C4-2B (cell line): ENCODE results near the gene HSPA9.
"Not testable (repeated sequence)": the region's sequence is repeated elsewhere in the genome, so short reads cannot be mapped to it uniquely, and the experiment has no call there.

Experiments used
- H3K27ac ChIP-seq: fragments of 450-650 bp; 2 replicates; pipeline ENCODE4 v1.5.1; 2017
- ZFX ChIP-seq: fragments of 450-650 bp; IDR thresholded peaks from 2 replicates; pipeline ENCODE4 v1.6.1; 2017
- TF ChIP-seq, protein P1 (sequence below): fragments of 450-650 bp; conservative IDR thresholded peaks from 2 replicates; pipeline ENCODE4 v1.5.1; 2017; ENCODE audit warnings: mild to moderate bottlenecking

The HSPA9 gene

DNA sequence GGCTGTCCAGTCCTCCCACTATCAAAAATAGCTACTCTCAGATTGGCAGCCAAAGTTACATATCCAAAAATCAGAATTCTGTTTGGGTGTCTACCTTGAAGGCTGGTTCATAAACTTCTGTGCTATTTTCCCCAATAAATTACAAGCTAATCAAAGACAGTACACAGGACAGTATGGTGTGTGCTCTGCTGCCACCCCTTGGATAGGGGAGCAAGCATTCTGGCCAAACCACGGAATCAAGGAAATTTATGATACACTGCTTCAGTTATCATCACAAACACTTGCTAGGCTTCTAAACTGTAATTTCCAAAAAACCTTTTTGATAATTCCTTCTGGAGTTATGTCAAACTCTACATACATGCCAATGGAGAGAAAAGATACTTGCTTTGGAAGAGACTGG lies 48.0 kb downstream of the HSPA9 start:
- TF ChIP-seq ZFX: no peak
- TF ChIP-seq, protein P1, sequence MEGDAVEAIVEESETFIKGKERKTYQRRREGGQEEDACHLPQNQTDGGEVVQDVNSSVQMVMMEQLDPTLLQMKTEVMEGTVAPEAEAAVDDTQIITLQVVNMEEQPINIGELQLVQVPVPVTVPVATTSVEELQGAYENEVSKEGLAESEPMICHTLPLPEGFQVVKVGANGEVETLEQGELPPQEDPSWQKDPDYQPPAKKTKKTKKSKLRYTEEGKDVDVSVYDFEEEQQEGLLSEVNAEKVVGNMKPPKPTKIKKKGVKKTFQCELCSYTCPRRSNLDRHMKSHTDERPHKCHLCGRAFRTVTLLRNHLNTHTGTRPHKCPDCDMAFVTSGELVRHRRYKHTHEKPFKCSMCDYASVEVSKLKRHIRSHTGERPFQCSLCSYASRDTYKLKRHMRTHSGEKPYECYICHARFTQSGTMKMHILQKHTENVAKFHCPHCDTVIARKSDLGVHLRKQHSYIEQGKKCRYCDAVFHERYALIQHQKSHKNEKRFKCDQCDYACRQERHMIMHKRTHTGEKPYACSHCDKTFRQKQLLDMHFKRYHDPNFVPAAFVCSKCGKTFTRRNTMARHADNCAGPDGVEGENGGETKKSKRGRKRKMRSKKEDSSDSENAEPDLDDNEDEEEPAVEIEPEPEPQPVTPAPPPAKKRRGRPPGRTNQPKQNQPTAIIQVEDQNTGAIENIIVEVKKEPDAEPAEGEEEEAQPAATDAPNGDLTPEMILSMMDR: no peak
- no peak overlapping the region for H3K27ac ChIP-seq

DNA sequence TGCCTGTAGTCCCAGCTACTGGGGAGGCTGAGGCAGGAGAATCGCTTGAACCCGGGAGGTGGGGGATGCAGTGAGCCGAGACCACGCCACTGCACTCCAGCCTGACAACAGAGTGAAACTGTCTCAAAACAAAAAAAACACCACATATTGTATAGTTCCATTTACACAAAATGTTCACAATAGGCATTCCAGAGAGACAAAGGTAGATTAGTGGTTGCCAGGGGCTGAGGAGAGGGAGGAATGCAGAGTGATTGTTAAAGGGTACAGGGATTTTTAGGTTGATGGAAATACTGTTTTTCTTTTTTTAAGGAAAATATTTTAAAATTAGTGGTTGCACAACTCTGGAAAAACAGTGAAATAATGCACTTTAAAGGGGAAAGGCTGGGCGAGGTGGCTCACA lies 51.8 kb downstream of the HSPA9 start:
- no peak for TF ChIP-seq ZFX
- TF ChIP-seq, protein P1: no peak
- H3K27ac ChIP-seq: no peak overlapping the region

DNA sequence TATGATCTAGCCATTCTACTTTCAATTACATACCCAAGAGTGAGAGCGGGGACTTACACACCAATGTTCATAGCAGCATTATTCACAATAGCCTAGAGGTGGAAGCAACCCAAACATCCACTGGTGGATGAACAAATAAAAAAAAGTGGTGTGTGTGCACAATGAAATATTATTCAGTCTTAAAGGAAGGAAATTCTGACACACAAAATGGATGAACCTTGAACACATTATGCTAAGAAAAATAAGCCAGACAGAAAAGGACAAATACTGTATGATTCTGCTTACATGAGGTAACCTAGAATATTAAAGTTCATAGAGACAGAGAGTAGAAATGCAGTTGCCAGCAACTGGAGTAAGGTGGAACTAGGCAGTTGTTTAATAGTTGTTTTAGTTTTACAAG lies 54.2 kb downstream of the HSPA9 start:
- TF ChIP-seq, protein P1: no peak
- no peak for TF ChIP-seq ZFX
- H3K27ac ChIP-seq: no peak overlapping the region

DNA sequence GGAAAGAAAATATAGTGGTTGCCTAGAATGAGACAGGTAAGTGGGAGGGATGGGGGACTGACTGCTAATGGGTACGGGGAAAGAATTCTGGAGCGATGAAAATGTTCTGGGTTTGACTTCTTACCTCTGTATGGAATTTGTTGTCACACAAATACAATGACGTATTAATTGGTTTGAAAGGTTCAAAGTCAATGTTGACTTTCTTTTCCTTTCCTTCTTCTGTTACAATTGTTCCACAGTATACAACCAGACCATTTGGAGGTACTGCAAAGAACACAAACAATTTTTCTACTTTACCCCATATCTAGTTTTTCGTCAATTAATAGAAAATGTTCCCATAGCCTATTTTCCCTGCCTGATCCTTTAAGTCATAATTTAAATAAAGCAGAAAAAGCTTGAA lies 57.8 kb downstream of the HSPA9 start:
- no peak overlapping the region for H3K27ac ChIP-seq
- TF ChIP-seq, protein P1: no peak
- TF ChIP-seq ZFX: no peak

DNA sequence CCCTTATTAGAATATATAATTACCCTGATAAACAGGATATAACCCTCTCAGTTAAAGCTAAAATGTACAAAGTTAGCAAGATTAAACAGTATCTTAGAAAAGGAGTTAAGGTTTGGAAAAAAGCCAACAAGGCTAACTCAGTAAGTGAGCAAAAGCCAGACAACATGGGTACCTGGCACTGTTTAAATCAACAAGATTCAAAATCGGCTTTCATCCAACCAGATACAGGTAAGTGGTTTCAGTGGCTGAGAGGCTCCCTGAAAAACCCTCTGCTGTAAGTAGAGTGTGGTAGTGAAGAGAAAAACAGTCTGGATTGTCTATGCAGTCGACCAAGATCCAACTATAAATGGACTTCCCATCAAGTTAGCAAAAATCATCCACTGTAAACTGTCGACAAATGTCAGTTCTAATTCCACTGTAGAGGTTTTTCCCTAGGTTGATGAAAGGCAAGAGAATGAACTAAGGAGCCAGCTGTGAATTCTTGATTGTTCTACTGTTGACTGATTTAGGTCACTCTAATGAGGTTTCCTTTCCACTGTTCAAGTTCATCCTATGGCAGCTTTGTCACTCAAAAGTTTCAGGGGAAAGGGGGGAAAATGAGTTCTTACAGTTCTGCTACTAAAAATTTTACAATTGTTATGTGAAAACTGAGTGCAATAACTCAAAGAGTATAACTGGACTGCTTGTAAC lies 59.5 kb downstream of the HSPA9 start:
- H3K27ac ChIP-seq: no peak overlapping the region

DNA sequence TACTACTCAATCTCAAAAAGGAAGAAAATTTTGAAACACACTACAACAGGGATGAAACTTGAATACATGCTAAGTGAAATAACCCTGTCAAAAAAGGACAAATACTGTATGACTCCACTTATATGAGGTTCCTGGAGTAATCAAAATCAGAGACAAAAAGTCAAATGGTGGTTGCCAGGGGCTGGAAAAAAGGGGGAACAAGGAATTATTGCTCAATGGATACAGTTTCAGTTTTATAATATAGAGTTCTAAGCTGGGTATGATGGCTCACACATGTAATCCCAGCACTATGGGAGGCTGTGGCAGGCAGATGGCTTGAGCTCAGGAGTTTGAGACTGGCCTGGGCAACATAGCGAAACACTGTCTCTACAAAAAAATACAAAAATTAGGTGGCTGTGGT lies 61.2 kb downstream of the HSPA9 start:
- H3K27ac ChIP-seq: no peak overlapping the region
- TF ChIP-seq, protein P1: no peak
- TF ChIP-seq ZFX: no peak

More for the DNA sequence above, 59.5 kb downstream of the HSPA9 start:
- TF ChIP-seq, protein P1: no peak
- no peak for TF ChIP-seq ZFX

DNA sequence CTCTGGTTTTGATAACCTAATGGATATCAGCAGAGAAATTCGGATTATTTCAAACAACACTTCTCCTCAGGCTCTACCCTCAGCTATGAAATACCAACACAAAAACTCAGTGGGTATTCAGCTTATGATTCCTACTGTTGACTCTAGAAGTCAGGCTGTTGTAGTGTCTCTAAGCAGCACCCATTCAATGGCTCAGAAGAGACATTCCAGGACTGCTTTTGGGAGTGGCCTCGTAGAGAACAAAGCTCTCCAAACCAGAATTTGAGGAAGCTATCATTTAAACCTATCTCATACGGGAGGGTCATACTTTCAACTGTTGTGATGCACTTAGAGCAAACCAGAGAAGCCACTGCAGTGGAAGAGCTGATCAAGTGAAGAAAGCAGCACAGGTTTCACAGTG lies 66.2 kb downstream of the HSPA9 start:
- no peak for TF ChIP-seq ZFX
- TF ChIP-seq, protein P1: no peak
- H3K27ac ChIP-seq: no peak overlapping the region

DNA sequence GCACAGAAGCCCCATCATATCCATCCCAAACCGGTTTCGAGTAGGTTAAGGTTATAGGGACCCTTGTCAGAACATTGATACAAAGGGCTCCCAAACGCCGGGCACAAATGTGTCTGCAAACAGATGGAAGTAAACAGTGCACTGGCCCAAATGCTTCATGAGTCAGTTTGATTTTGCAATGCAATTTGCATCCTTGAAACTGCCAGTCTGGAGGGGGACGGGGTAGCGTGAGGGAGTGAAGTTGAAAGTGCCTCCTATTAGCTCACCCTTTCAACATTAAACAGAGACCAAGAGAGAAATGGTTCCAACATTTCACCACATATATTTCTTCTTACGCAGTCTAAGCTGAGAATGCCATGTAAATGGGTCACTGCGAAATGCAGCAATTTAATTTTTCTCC lies 67.7 kb downstream of the HSPA9 start:
- not testable (repeated sequence) for H3K27ac ChIP-seq
